ENCODE results near the gene AARSD1.
"Not testable (repeated sequence)": the region's sequence is repeated elsewhere in the genome, so short reads cannot be mapped to it uniquely, and the experiment has no call there.

AARSD1 gene

DNA sequence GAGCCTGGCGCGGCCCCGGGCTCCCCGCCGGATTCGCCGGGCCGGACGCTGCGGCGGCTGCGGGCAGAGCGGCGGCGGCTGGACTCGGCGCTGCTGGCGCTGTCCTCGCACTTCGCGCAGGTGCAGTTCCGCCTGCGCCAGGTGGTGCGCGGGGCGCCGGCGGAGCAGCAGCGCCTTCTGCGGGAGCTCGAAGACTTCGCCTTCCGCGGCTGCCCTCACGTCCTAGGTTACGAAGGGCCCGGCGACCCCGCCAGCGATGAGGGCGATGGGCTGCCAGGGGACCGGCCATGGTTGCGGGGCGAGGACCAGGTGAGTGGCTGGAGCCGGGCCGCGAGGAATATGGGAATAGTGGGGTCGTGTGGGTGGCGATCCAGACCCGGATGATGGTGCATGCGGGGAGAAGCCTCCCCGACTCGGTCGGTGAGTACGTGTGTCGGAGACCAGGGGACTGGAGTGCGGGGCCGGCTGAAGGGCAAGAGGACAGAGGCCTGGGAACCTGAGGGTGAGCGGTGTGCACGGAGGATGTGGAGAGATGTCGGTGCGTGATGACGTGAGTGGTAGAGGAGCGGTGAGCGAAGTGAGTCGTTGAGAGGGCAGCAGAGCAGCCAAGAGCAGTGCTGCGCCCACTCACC lies 16.6 kb upstream of the AARSD1 start:
- DNase-seq, result peak; percentile 54

DNA sequence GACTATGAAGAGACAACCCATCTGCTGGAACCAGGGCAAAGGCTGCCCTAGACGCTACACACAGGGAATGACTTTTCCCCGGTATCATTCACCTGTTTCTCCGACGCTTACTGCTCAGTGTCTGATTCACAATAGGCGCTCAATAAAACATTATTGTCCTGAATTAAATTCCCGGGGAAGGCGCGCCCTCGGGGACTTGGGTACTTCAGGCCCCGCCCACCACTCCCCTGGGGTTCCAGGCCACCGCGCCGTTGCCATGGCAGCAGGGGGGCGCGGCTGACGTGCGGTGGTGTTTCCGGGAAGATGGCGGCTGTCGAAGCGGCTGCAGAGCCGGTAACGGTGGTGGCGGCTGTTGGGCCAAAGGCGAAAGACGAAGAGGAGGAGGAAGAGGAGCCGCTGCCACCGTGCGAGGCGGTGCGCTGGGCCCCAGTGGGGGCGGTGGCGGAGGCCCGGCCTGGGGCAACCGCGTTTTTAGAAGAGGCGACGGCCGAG lies 16.1 kb upstream of the AARSD1 start, which contains the start of gene RUNDC1:
Gene RUNDC1, plus strand, starts transcription at position 292 of the 492 bp plus-strand sequence. Its CDS starts 12 bp downstream, at position 304.
- peak; percentile 90 for DNase-seq

- DNase-seq, result no peak
Measured at GRCh38 chr17:42979511-42980273, 15.4 kb upstream of the AARSD1 start, which contains the start of gene PTGES3L. Gene PTGES3L, minus strand, starts transcription at chr17:42980080. Its CDS starts 27 bp downstream, at chr17:42980053.

DNA sequence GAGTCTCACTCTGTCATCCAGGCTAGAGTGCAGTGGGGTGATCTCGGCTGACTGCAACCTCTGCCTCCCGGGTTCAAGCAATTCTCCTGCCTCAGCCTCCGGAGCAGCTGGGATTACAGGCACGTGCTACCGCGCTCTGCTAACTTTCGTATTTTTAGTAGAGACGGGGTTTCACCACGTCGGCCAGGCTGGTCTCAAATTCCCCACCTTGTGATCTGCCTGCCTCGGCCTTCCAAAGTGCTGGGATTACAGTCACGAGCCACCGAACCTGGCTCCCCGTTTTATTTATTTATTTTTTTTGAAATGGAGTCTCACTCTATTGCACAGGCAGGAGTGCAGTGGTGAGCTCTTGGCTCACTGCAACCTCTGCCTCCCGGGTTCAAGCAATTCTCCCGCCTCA lies 11.4 kb upstream of the AARSD1 start:
- not testable (repeated sequence) for DNase-seq

DNA sequence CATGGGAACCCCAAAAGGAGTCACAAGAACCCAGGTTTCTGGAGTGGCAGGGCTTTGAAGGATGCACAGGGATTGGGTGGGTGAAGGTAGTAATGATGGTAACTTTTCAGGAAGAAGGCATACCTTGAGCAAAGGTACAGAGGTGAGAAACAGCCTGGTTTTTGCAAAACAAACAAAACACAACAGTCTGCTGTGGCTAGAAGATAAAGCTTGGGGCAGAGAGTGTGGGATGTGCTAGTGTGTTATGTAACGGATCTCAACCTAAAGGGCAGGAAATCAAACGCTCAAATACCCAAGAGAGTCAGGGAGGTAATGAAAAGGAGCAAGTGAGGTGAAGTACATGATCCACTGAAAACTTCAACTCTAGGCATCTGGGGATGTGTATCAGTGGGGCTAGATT lies 11.0 kb upstream of the AARSD1 start:
- DNase-seq, result no peak

GRCh38 chr17:42973323-42973722 lies 9.1 kb upstream of the AARSD1 start:
- not testable (repeated sequence) for DNase-seq

DNA sequence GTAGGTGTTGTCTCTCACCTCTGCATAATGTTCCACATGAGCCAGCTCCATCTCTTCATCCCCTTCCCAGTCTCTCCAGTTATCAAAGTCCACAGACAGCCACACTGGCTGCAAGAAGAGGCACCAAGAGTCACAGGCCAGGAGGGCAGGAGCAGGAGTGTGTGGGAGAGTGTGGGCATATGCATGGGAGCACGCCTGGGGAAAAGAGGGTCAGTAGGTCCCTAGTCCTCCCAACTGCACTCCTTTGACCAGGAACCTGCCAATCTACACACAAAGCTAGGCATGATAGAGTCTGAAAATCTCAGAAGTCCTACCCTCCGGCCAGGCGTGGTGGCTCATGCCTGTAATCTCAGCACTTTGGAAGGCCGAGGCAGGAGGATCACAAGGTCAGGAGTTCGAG lies 7.3 kb upstream of the AARSD1 start:
- DNase-seq, result no peak

- no peak for DNase-seq
Measured at GRCh38 chr17:42969001-42969581, 4.8 kb upstream of the AARSD1 start.

DNA sequence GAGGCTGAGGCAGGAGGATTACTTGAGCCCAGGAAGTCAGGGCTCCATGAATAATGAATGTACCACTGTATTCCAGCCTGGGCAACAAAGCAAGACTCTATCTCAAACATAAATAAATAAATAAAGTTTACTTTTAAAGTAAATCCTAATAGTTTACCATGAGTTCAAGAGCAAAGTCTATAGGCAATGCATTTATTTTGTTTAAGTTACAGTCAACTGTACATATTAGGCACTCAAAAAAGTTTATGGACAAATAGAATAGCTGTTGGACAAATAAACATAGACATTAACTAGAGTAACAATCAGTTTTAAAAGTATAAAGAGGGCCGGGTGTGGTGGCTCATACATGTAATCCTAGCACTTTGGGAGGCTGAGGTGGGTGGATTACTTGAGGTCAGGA lies 3.7 kb upstream of the AARSD1 start:
- DNase-seq, result no peak

DNA sequence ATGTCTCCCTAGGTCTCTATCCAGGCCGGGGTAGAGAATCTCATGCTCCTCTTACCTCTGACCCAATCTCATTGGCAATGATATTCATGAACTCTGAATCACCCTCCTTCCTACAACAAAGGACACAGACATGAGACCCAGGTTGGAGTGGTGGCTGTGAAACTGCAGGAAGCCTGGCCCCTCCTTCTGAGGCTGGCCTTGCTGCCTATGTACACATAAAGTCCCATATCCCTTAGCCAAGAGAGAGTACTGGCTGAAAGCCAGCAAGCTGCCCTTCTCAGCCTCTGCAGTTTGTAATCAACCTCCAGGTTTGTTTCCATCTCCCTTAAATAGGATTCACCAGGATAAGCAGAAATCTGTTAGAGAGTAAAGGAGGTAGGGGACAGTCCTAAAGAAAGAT lies 10.6 kb downstream of the AARSD1 start:
- DNase-seq, result no peak

- no peak for DNase-seq
Measured at GRCh38 chr17:42950044-42950783, 14.0 kb downstream of the AARSD1 start.

GRCh38 chr17:42946812-42947211 lies 17.4 kb downstream of the AARSD1 start:
- no peak for DNase-seq

DNA sequence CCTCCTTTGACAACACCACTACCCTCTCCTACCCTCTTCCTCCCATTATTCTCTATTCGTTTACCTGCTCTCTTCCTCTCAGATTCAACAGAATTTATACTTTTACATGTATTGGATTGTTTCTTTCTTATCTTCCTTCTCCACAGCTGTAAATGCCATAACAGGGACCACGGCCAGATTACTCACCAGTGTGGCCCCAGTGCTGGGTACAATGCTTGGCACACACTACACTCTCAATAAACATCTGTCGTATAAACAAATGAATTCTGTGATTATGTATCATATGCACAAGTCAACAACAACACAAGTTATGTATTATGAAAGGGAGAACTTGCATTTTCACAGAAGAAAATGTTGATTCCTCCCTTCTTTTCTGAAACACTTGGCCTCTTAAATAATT lies 20.0 kb downstream of the AARSD1 start:
- DNase-seq, result no peak

GRCh38 chr17:42937712-42938596 lies 26.3 kb downstream of the AARSD1 start:
- DNase-seq, result peak; percentile 6

DNA sequence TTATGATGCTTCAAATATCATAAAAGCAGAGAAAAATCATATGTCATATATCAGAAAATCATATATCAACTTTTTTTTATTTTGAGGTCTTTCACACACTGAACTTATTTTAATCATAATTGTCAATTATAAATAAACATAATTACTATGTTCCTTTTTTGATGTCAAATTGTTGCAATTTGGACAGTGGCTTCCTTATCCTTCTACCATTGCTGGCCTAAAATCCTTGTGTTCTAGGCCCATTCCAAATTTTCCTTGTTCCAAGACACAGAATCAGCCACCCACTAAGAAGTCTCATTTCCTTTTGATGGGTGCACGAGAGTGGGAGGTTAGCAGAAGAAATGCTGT lies 34.8 kb downstream of the AARSD1 start:
- DNase-seq, result no peak

DNA sequence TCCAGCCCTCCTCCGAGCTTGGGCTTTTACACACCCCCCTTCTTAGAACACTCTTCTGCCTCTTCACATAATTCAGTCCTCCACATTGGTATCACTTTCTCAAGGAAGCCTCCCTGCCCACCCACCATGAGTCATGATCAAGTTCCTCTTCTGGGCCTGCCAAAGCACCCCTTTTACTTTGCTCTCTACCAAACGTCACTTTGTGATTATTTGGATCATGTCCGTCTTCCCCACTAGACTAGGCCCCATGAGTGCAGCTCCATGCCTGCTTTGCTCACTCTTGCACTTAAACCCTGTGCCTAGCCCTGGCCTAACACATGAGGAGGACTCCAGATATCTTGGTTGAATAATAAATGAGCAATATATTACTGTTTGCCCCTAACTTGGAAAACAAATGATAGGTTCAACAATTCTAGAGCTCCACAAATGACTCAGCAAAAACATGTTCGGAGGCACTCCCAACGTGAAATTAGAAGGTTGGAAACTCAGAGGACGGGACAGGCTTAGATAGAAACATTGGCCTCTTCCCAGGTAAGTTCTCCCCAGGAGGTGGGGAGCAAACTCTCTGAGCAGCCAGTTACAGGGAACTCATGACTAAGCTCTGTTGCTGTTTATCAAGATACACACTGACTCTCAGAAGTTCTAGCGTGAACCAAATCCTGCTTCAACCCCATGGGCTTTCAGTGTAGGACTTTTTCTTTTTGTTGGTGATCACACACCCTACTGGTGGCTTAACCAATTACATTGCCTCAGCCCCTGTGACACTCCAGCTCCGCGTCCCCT lies 35.3 kb downstream of the AARSD1 start:
- DNase-seq, result peak; percentile 65

- no peak for DNase-seq
Measured at GRCh38 chr17:42924891-42925290, 39.4 kb downstream of the AARSD1 start.

DNA sequence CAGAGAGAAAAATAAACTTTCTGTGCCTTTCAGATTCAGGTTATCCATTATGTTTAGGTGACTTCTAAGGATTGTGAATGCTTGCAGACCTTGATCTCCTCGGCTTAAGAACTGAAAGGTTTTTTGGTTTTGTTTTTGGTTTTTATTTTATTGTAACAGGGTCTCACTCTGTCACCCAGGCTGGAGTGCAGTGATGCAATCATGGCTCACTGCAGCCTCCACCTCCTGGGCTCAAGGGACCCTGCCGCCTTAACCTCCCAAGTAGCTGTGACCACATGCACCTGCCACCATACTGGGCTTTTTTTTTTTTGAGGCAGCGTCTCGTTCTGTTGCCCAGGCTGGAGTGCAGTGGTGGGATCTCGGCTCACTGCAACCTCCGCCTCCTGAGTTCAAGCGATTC lies 40.8 kb downstream of the AARSD1 start:
- not testable (repeated sequence) for DNase-seq

GRCh38 chr17:42922294-42922693 lies 42.0 kb downstream of the AARSD1 start:
- DNase-seq, result no peak

DNA sequence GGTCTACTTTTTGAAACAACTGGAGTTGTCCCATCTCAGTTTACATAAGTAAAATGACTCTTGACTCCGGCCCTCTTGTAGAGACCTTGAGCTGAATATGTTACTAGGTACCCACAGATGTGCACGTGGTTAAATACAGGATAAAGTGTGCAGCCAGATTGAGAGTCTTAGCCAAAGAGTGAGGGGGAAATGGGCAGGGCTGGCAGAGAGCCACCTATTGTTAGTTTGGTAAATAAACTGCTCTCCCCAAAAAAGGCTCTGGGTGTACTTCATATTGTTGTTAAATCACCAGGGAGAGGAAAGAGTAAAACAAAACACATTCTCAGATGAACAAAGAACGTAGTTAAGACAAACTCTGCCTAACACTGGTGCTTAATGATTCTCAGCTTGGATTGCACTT lies 43.3 kb downstream of the AARSD1 start:
- DNase-seq, result no peak

Data from CD4-positive, alpha-beta T cell treated with Interferon gamma for 1 hour (primary cell).